WTC11 (cell line): ENCODE data around the gene SLC5A7. TPM values are rescaled to one million over a fixed set of nuclear protein-coding genes. Genes with fewer than 3 reads are reported as not detected.

Source experiments
- ATAC-seq: fragments of 200-7000 bp; cut with Tn5 transposase; 2 replicates; pipeline ENCODE4 v1.10.0; 2021; ENCODE audit warnings: mild to moderate bottlenecking, moderate library complexity
- CTCF ChIA-PET: fragments of 300-600 bp; sonication (Branson Sonifier 250); formaldehyde crosslinking; loops from one replicate; lab custom pipeline; 2021; ENCODE audit warnings: antibody characterized with exemption; lab: Charles Lee
- POLR2A ChIA-PET: fragments of 350-600 bp; sonication (Branson Sonifier 250); formaldehyde crosslinking; loops from one replicate; lab custom pipeline; 2021; ENCODE audit warnings: antibody characterized with exemption; lab: Charles Lee
- DNase-seq: peaks from one replicate; pipeline ENCODE4 v3.0.0; 2021; ENCODE audit warnings: low spot score
- H3K27ac Mint-ChIP-seq: 2 replicates; pipeline ENCODE4 v1.8.0; 2021; ENCODE audit warnings: mixed read lengths
- H3K27me3 Mint-ChIP-seq: 2 replicates; pipeline ENCODE4 v1.8.0; 2021; ENCODE audit warnings: low read depth, mild to moderate bottlenecking, moderate library complexity, mixed read lengths
- H3K36me3 Mint-ChIP-seq: 2 replicates; pipeline ENCODE4 v1.8.0; 2021; ENCODE audit warnings: mixed read lengths
- H3K4me1 Mint-ChIP-seq: 2 replicates; pipeline ENCODE4 v1.8.0; 2022; ENCODE audit warnings: mixed read lengths
- H3K4me3 Mint-ChIP-seq: 2 replicates; pipeline ENCODE4 v1.8.0; 2021; ENCODE audit warnings: mild to moderate bottlenecking, moderate library complexity, mixed read lengths
- H3K9me3 Mint-ChIP-seq: 2 replicates; pipeline ENCODE4 v1.8.0; 2021; ENCODE audit warnings: mixed read lengths
- ARID4B ChIP-seq: sonication (generic); formaldehyde crosslinking; IDR thresholded peaks from 2 replicates; pipeline ENCODE4 v1.8.0; 2023; ENCODE audit warnings: missing genetic modification reagents, mild to moderate bottlenecking, borderline replicate concordance
- CBFB ChIP-seq: sonication (generic); formaldehyde crosslinking; IDR thresholded peaks from 2 replicates; pipeline ENCODE4 v1.8.1; 2022; ENCODE audit warnings: mild to moderate bottlenecking, low read depth, missing genetic modification reagents
- CTCF ChIP-seq: fragments of 200-600 bp; IDR thresholded peaks from 2 replicates; pipeline ENCODE4 v1.8.0; 2022; ENCODE audit warnings: antibody characterized with exemption
- E2F1 ChIP-seq: sonication (generic); formaldehyde crosslinking; IDR thresholded peaks from 2 replicates; pipeline ENCODE4 v1.8.0; 2022; ENCODE audit warnings: mild to moderate bottlenecking, missing genetic modification reagents
- EMX1 ChIP-seq: fragments of 250-450 bp; sonication (Bioruptor Pico); IDR thresholded peaks from 2 replicates; pipeline ENCODE4 v1.8.0; 2021; ENCODE audit warnings: mild to moderate bottlenecking
- ESRRA ChIP-seq: sonication (generic); formaldehyde crosslinking; IDR thresholded peaks from 2 replicates; pipeline ENCODE4 v1.8.1; 2022; ENCODE audit warnings: mild to moderate bottlenecking, missing genetic modification reagents, borderline replicate concordance
- GABPB1 ChIP-seq: sonication (generic); formaldehyde crosslinking; IDR thresholded peaks from 2 replicates; pipeline ENCODE4 v1.8.1; 2023; ENCODE audit warnings: mild to moderate bottlenecking, missing genetic modification reagents
- GRHL2 ChIP-seq: fragments of 250-450 bp; sonication (Bioruptor Pico); IDR thresholded peaks from 2 replicates; pipeline ENCODE4 v1.8.0; 2022; ENCODE audit warnings: mild to moderate bottlenecking, moderate library complexity; ENCODE audit not compliant: insufficient replicate concordance, severe bottlenecking
- KAT7 ChIP-seq: sonication (generic); formaldehyde crosslinking; IDR thresholded peaks from 2 replicates; pipeline ENCODE4 v1.8.1; 2023; ENCODE audit warnings: missing genetic modification reagents, mild to moderate bottlenecking, borderline replicate concordance
- NFATC4 ChIP-seq: fragments of 250-450 bp; sonication (Bioruptor Pico); IDR thresholded peaks from 2 replicates; pipeline ENCODE4 v1.9.0; 2021; ENCODE audit warnings: mild to moderate bottlenecking
- NR1H2 ChIP-seq: sonication (generic); formaldehyde crosslinking; IDR thresholded peaks from 2 replicates; pipeline ENCODE4 v1.9.0; 2021; ENCODE audit warnings: mild to moderate bottlenecking, moderate library complexity, missing genetic modification reagents
- NR2C2 ChIP-seq: sonication (generic); formaldehyde crosslinking; IDR thresholded peaks from 2 replicates; pipeline ENCODE4 v1.8.0; 2022; ENCODE audit warnings: mild to moderate bottlenecking, missing genetic modification reagents
- SMAD3 ChIP-seq: sonication (generic); formaldehyde crosslinking; IDR thresholded peaks from 2 replicates; pipeline ENCODE4 v1.8.0; 2022; ENCODE audit warnings: missing genetic modification reagents, mild to moderate bottlenecking, borderline replicate concordance
- SMAD4 ChIP-seq: sonication (generic); formaldehyde crosslinking; IDR thresholded peaks from 2 replicates; pipeline ENCODE4 v1.8.0; 2022; ENCODE audit warnings: mild to moderate bottlenecking, missing genetic modification reagents
- TP53 ChIP-seq: sonication (generic); formaldehyde crosslinking; IDR thresholded peaks from 2 replicates; pipeline ENCODE4 v1.8.1; 2023; ENCODE audit warnings: mild to moderate bottlenecking, missing genetic modification reagents
- USF1 ChIP-seq: sonication (generic); formaldehyde crosslinking; IDR thresholded peaks from 2 replicates; pipeline ENCODE4 v1.8.0; 2022; ENCODE audit warnings: mild to moderate bottlenecking, missing genetic modification reagents
- ZNF219 ChIP-seq: sonication (generic); formaldehyde crosslinking; IDR thresholded peaks from 2 replicates; pipeline ENCODE4 v1.8.0; 2023; ENCODE audit warnings: missing genetic modification reagents, mild to moderate bottlenecking, borderline replicate concordance
- ZNF317 ChIP-seq: sonication (generic); formaldehyde crosslinking; IDR thresholded peaks from 2 replicates; pipeline ENCODE4 v1.8.1; 2023; ENCODE audit warnings: low read depth, mild to moderate bottlenecking, moderate library complexity, missing genetic modification reagents, borderline replicate concordance
- ZNF425 ChIP-seq: fragments of 250-450 bp; sonication (Bioruptor Pico); conservative IDR thresholded peaks from 2 replicates; pipeline ENCODE4 v1.9.0; 2021; ENCODE audit warnings: mild to moderate bottlenecking
- total RNA-seq: library from RNA; stranded (reverse); gene quantifications from 3 replicates; pipeline ENCODE4 v1.2.3, GENCODE V29; 2021

SLC5A7 gene
- total RNA-seq, 1 experiment from 2014 or later: not detected

- Mint-ChIP-seq H3K36me3 (no peaks in the 10 kb centered on the region), H3K4me1 (peaks cover 3% of the 10 kb centered on the region; the same call in 1 of the 2 replicates), H3K27me3 (peaks cover 33% of the 10 kb centered on the region), H3K9me3 (no peaks in the 10 kb centered on the region), H3K27ac (no peak overlapping the region), H3K4me3 (no peak overlapping the region)
- CTCF ChIA-PET: no interaction called here
- TF ChIP-seq SMAD3 (CRISPR knock-in tag) (no peak), USF1 (CRISPR knock-in tag) (no peak), CBFB (no peak), GRHL2 (CRISPR knock-in tag) (no peak), CTCF (no peak), NFATC4 (CRISPR knock-in tag) (no peak), NR2C2 (CRISPR knock-in tag) (no peak), ZNF425 (CRISPR knock-in tag) (no peak), TP53 (CRISPR knock-in tag) (no peak), GABPB1 (no peak), KAT7 (CRISPR knock-in tag) (no peak), ARID4B (CRISPR knock-in tag) (no peak), NR1H2 (CRISPR knock-in tag) (no peak), ZNF219 (CRISPR knock-in tag) (no peak), E2F1 (no peak), ESRRA (no peak), EMX1 (CRISPR knock-in tag) (no peak), ZNF317 (CRISPR knock-in tag) (no peak), SMAD4 (CRISPR knock-in tag) (no peak)
- POLR2A ChIA-PET: no interaction called here
- ATAC-seq: no peak
- DNase-seq: no peak
Measured at GRCh38 chr2:107989445-107989844, 3.1 kb downstream of the SLC5A7 start.
